HEK293T (cell line): Measurements from ENCODE around the gene SH3RF3.

Experiments used
- CTCF ChIA-PET: fragments of 350-600 bp; formaldehyde crosslinking; extraction: SDS; loops from one replicate; lab custom pipeline; 2021; ENCODE audit warnings: antibody characterized with exemption, inconsistent platforms; lab: Yijun Ruan, JAX
- POLR2A ChIA-PET: fragments of 350-600 bp; formaldehyde crosslinking; extraction: SDS; loops from one replicate; lab custom pipeline; 2020; ENCODE audit warnings: antibody characterized with exemption, inconsistent platforms; lab: Yijun Ruan, JAX
- DNase-seq: peaks from one replicate; pipeline ENCODE4 v3.0.0; 2012; ENCODE audit warnings: mixed read lengths; ENCODE audit errors: extremely low spot score
- ARNT ChIP-seq: fragments of 450-650 bp; IDR thresholded peaks from 2 replicates; pipeline ENCODE4 v1.6.1; 2017; ENCODE audit warnings: mild to moderate bottlenecking
- BHLHE40 ChIP-seq: fragments of 450-650 bp; IDR thresholded peaks from 2 replicates; pipeline ENCODE4 v1.6.1; 2016; ENCODE audit warnings: mild to moderate bottlenecking, moderate library complexity, borderline replicate concordance
- CTBP1 ChIP-seq: fragments of 450-650 bp; IDR thresholded peaks from 2 replicates; pipeline ENCODE4 v1.6.1; 2016; ENCODE audit warnings: borderline replicate concordance
- ELF4 ChIP-seq: fragments of 450-650 bp; IDR thresholded peaks from 2 replicates; pipeline ENCODE4 v1.6.1; 2017; ENCODE audit warnings: antibody characterized with exemption
- FOXA1 ChIP-seq: fragments of 450-650 bp; IDR thresholded peaks from 2 replicates; pipeline ENCODE4 v1.6.1; 2016; ENCODE audit warnings: mild to moderate bottlenecking
- FOXK2 ChIP-seq: fragments of 450-650 bp; IDR thresholded peaks from 2 replicates; pipeline ENCODE4 v1.6.1; 2016; ENCODE audit warnings: mild to moderate bottlenecking
- FOXM1 ChIP-seq: fragments of 450-650 bp; IDR thresholded peaks from 2 replicates; pipeline ENCODE4 v1.6.1; 2017; ENCODE audit warnings: mild to moderate bottlenecking, borderline replicate concordance
- HDGF ChIP-seq: fragments of 450-650 bp; IDR thresholded peaks from 2 replicates; pipeline ENCODE4 v1.6.1; 2017; ENCODE audit warnings: antibody characterized with exemption, borderline replicate concordance
- L3MBTL2 ChIP-seq: fragments of 450-650 bp; conservative IDR thresholded peaks from 2 replicates; pipeline ENCODE4 v1.6.1; 2016; ENCODE audit warnings: mild to moderate bottlenecking
- LEF1 ChIP-seq: fragments of 450-650 bp; IDR thresholded peaks from 2 replicates; pipeline ENCODE4 v1.6.1; 2017; ENCODE audit warnings: mild to moderate bottlenecking, borderline replicate concordance
- NFRKB ChIP-seq: fragments of 450-650 bp; IDR thresholded peaks from 2 replicates; pipeline ENCODE4 v1.6.1; 2016; ENCODE audit warnings: mild to moderate bottlenecking, moderate library complexity
- PKNOX1 ChIP-seq: fragments of 450-650 bp; IDR thresholded peaks from 2 replicates; pipeline ENCODE4 v1.6.1; 2016
- SP1 ChIP-seq: fragments of 450-650 bp; IDR thresholded peaks from 2 replicates; pipeline ENCODE4 v1.6.1; 2017
- SUZ12 ChIP-seq: fragments of 450-650 bp; IDR thresholded peaks from 2 replicates; pipeline ENCODE4 v1.6.1; 2016; ENCODE audit warnings: mild to moderate bottlenecking
- TARDBP ChIP-seq: fragments of 450-650 bp; IDR thresholded peaks from 2 replicates; pipeline ENCODE4 v1.6.1; 2016
- ZNF384 ChIP-seq: fragments of 450-650 bp; IDR thresholded peaks from 2 replicates; pipeline ENCODE4 v1.6.1; 2016

The SH3RF3 gene

GRCh38 chr2:109340381-109340780 lies 211.4 kb downstream of the SH3RF3 start:
- DNase-seq, result no peak
- CTCF ChIA-PET, result interaction anchor here (0.8 kb wide), 1 partner anchor 64 kb away, joined by 3 read pairs; no protein-coding TSS in a partner anchor
- TF ChIP-seq HDGF (no peak), FOXK2 (no peak), SUZ12 (no peak), LEF1 (no peak), FOXM1 (no peak), ZNF384 (no peak)
- POLR2A ChIA-PET, result no interaction called here

- ChIA-PET POLR2A (no interaction called here), CTCF (no interaction called here)
- DNase-seq, result no peak
- TF ChIP-seq ZNF384 (no peak), PKNOX1 (no peak), SP1 (no peak), SUZ12 (no peak), ELF4 (no peak), FOXA1 (no peak), LEF1 (no peak), BHLHE40 (no peak), L3MBTL2 (no peak)
Observed at GRCh38 chr2:109341355-109342255, 212.6 kb downstream of the SH3RF3 start.

- POLR2A ChIA-PET, result no interaction called here
- CTCF ChIA-PET, result no interaction called here
- no peak for DNase-seq
- TF ChIP-seq CTBP1, result no peak
- no peak for TF ChIP-seq LEF1
- no peak for TF ChIP-seq FOXK2
- TF ChIP-seq ELF4, result no peak
- no peak for TF ChIP-seq BHLHE40
- TF ChIP-seq SP1, result no peak
- TF ChIP-seq ARNT, result no peak
- no peak for TF ChIP-seq SUZ12
- TF ChIP-seq FOXM1, result no peak
- TF ChIP-seq L3MBTL2, result no peak
Observed at GRCh38 chr2:109342256-109342850, 213.3 kb downstream of the SH3RF3 start.

- no peak for DNase-seq
- TF ChIP-seq NFRKB (no peak), BHLHE40 (no peak), LEF1 (no peak), ELF4 (no peak), FOXK2 (no peak), L3MBTL2 (no peak), FOXM1 (no peak), TARDBP (no peak), SP1 (no peak), CTBP1 (no peak), ZNF384 (no peak), SUZ12 (no peak), HDGF (no peak), ARNT (no peak), FOXA1 (no peak), PKNOX1 (no peak)
- ChIA-PET CTCF (no interaction called here), POLR2A (no interaction called here)
Observed at GRCh38 chr2:109342930-109343329, 213.9 kb downstream of the SH3RF3 start.

GRCh38 chr2:109343460-109343859 lies 214.5 kb downstream of the SH3RF3 start:
- ChIA-PET POLR2A (no interaction called here), CTCF (interaction anchor here (1.4 kb wide), 1 partner anchor 38 kb away, joined by 3 read pairs; no protein-coding TSS in a partner anchor)
- TF ChIP-seq L3MBTL2 (no peak), FOXM1 (no peak), LEF1 (no peak), FOXK2 (no peak), ZNF384 (no peak), NFRKB (no peak), BHLHE40 (no peak), SP1 (no peak), PKNOX1 (no peak), HDGF (no peak), ARNT (no peak), CTBP1 (no peak), SUZ12 (no peak), TARDBP (no peak), ELF4 (no peak), FOXA1 (no peak)

More at GRCh38 chr2:109343460-109343859, 214.5 kb downstream of the SH3RF3 start:
- no peak for DNase-seq
